Neuron (in vitro differentiated cells): ENCODE measurements around the gene GIMAP2.
"Not testable (repeated sequence)": the region's sequence is repeated elsewhere in the genome, so short reads cannot be mapped to it uniquely, and the experiment has no call there.

Source experiments
- H2AFZ ChIP-seq: one replicate; pipeline ENCODE4 v1.6.1; 2013; ENCODE audit warnings: low read depth, mild to moderate bottlenecking, inconsistent platforms, low read length, moderate library complexity
- H3K27me3 ChIP-seq: one replicate; pipeline ENCODE4 v1.6.1; 2013; ENCODE audit warnings: low read length; ENCODE audit not compliant: insufficient read depth
- H3K36me3 ChIP-seq: one replicate; pipeline ENCODE4 v1.6.1; 2013; ENCODE audit warnings: low read length; ENCODE audit not compliant: insufficient read depth
- H3K4me1 ChIP-seq: one replicate; pipeline ENCODE4 v1.6.1; 2013; ENCODE audit warnings: low read length; ENCODE audit not compliant: insufficient read depth
- H3K4me3 ChIP-seq: 2 replicates; pipeline ENCODE4 v1.5.1; 2013; ENCODE audit warnings: mild to moderate bottlenecking, low read length, moderate library complexity
- H3K9me3 ChIP-seq: one replicate; pipeline ENCODE4 v1.6.1; 2013; ENCODE audit warnings: low read length

GIMAP2 gene

DNA sequence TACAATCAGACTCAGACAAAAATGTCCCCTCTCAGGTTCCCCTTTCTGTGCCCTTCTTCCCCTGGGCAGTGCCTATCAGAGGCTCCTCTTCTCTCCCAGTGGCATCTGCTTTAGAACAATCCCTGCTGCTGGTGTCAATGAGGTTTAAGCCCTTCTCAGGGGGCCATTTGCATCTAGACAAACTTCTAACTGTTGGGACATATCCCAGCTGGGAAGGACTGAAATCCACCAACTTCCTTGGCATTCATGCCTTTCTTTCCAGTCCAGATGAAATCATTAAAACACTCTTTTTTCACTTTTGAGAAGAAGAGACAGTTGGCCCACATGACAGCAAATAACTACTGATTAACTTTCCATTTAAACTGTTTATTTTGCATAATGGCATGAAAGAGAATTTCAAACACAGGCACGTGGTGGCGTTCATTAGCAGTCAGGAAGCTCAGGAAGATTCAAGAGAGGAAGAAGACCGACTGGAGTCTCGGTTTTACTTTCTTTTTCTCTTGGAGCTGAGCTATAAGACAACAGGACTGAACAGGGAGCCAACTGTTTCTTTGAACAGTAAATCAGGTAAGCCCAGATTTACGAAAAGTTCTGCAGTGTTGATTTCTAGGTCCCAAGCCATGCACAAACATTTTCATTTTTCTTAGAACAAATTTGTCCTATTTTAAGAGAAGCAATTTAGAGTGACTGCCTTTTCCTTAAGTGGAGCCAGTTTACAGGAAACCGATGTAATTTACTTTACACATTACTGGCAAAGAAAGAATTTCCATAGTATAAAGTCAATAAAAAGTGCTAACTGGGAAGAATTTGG, at the start of gene GIMAP2:
Gene GIMAP2 (plus strand): TSS at position 488 of the 811 bp plus-strand sequence. CDS start 1,354 bp downstream, outside the sequence.
- H3K4me3 ChIP-seq: no peak within 1 kb of the TSS
- no peaks in the 10 kb centered on the region for H3K4me1 ChIP-seq

DNA sequence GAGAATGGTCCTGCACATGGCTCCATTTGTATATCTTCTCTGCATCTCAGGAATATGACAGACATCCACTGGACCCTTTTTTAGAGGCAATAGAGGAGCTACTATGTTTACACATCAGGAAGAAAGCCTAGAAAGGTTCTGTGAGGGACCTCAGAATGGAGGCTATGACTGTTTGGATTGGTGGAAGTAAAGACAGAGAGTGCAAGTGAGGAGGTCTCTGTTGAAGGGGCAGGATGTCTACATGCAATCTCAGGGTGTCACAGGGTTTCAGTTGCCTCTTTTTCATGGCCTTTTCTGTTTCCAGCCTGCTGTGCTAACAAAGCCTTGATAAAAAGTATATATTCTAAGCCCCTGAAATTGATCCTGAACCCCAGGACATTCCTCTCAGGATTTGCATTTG, 43.7 kb upstream of the GIMAP2 start:
- H3K4me3 ChIP-seq: no peak overlapping the region
- no peaks in the 10 kb centered on the region for H3K4me1 ChIP-seq
- no peaks in the 10 kb centered on the region for H3K27me3 ChIP-seq
- no peak overlapping the region for H2AFZ ChIP-seq
- H3K36me3 ChIP-seq: no peaks in the 10 kb centered on the region
- H3K9me3 ChIP-seq: no peaks in the 10 kb centered on the region

More for the DNA sequence above, at the start of gene GIMAP2:
- Histone ChIP-seq H3K36me3 (no peaks in the 10 kb centered on the region), H2AFZ (peak within 1 kb of the TSS; percentile 34), H3K27me3 (no peaks in the 10 kb centered on the region), H3K9me3 (no peaks in the 10 kb centered on the region)

DNA sequence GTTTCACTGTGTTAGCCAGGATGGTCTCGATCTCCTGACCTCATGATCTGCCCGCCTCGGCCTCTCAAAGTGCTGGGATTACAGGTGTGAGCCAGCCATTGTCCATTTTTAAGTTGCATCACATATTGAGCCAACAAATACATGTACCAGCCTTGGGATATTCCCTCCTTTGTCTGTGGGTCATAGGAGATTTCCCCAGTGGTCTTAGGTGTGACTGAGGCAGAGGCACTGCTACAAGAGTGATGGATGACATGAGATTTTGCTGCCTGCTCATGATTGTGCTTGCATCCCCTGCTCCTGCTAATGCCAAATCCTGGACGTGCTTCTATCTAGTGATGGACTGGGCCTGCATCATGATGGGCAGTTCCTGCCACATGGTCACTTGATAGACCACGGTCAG, 42.6 kb upstream of the GIMAP2 start:
- no peak overlapping the region for H2AFZ ChIP-seq
- H3K27me3 ChIP-seq: no peaks in the 10 kb centered on the region
- H3K4me1 ChIP-seq: no peaks in the 10 kb centered on the region
- H3K4me3 ChIP-seq: no peak overlapping the region
- no peaks in the 10 kb centered on the region for H3K36me3 ChIP-seq
- no peaks in the 10 kb centered on the region for H3K9me3 ChIP-seq

DNA sequence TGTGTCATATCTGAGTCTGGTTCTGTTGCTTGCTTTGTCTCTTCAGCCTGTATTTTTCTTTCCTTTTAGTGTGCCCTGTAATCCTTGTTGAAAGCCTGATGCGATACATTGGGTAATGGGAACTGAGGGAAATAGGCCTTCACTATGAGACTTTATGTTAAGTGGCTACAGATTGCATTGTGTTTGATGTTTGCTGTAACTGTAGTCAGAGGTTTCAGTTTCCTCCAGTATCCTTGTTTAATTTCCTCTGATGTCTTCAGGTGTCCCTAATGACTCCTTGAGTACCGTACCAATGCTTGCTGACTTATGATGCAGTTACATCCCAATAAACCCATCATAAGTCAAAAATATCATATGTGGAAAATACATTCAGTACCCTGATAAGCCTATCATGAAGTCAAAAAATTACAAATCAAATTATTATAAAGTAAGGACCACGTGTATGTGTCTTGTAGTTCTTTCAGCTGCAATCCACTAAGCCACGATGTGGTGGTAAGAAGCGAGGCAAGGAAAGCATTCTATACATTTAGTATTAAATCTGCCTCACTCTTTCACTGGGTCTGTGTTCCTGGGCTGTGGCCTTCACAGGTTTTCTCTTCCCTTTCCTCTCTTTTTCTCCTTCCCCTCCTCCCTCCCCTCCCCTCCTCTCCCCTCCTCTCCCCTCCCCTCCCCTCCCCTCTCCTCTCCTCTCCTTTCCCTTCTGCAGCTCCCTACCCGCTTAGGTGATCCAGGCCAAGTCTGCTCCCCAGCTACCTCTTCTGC, 40.1 kb upstream of the GIMAP2 start:
- Histone ChIP-seq H3K36me3 (no peaks in the 10 kb centered on the region), H2AFZ (no peak overlapping the region), H3K9me3 (no peaks in the 10 kb centered on the region), H3K4me1 (no peaks in the 10 kb centered on the region), H3K27me3 (no peaks in the 10 kb centered on the region), H3K4me3 (no peak overlapping the region)

DNA sequence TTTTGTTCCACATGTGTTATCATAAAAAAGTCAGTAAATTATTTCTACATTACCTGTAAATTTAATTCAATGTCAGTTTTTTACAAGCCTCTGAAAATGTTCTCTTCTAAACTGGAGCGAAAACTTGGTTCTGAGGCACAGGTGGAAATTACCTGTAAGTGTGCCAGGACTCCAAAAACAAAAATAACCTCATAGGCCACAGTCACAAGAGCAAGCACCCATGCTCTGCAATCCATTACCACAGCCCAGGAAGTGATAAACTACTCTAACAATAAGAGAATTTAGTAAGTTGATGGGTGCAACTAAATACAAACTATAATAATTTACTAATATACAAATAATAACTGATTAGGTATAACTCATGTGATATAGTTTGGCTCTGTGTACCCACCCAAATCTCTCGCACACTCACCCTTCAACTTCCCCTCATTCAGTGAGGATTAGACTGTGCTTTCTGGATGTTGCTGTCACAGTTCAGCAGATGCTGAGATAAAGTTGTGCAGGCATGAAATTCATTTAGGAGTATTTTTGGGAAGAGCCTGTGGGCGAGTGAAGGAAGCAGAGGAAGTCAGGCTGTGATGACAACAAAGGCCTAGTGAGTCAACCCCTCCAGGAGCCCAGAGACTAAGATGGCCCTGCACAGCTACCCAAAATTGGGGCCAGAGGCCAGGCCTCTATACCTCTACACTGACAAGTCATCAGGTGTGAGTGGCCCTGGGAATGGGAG, 37.0 kb upstream of the GIMAP2 start:
- H2AFZ ChIP-seq: no peak overlapping the region
- no peaks in the 10 kb centered on the region for H3K4me1 ChIP-seq
- no peaks in the 10 kb centered on the region for H3K27me3 ChIP-seq
- no peaks in the 10 kb centered on the region for H3K36me3 ChIP-seq
- H3K4me3 ChIP-seq: no peak overlapping the region
- no peaks in the 10 kb centered on the region for H3K9me3 ChIP-seq

DNA sequence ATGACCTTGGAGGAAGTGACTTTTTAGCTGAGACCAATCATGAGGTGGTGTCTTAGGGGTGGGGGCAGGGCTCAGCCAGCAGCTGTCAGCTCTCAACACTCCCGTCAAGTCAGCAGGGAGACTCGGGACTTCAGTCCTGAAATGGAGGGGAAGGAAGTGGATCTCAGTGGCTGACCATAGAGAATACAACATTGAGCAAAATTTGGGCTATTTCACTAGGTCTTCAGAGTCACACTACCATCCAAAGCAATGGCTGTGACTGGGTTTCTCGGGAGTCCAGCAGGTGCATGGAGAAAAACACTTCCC, 36.5 kb upstream of the GIMAP2 start:
- Histone ChIP-seq H3K4me3 (no peak overlapping the region), H3K9me3 (no peaks in the 10 kb centered on the region), H3K4me1 (no peaks in the 10 kb centered on the region), H2AFZ (no peak overlapping the region), H3K27me3 (no peaks in the 10 kb centered on the region), H3K36me3 (no peaks in the 10 kb centered on the region)

DNA sequence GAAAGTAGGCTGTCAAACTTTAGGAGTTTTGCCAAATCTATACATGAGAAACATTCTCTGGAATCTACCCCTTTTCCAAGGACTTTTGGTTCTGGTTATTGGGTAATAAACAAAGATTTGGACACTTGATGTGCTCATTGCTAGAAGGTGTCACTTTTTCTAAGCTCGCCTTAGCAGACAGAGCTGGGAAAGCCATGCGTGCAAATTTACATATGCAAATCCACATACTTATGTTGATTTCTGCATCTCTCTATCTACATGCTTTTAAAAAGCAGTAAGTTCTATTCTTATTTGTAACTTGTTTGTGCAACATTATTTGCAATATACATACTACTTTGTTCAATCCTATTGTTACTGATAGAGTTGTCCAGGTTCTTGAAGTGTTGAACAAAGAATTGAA, 30.8 kb upstream of the GIMAP2 start:
- Histone ChIP-seq H3K4me3 (no peak overlapping the region), H3K27me3 (no peaks in the 10 kb centered on the region), H2AFZ (no peak overlapping the region), H3K36me3 (no peaks in the 10 kb centered on the region), H3K4me1 (no peaks in the 10 kb centered on the region), H3K9me3 (no peaks in the 10 kb centered on the region)

DNA sequence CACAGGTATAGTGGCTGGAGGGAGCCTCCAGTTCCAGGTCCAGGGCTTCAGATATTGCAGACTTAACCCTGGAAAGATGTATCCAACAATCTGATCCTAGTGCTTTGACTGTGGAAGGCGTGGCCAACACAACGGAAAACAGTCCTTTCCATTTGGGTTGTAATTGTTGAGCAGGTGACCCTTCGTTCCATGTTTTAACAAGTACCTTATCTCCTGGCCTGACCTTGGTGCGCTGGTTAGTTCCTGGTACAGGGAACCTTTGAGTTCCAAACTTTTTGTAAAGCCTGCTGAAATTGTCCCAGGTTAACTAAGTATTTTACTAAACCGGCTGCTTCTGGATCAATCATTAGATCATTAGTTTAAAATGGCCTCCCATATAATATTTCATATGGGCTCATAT, 29.5 kb upstream of the GIMAP2 start:
- Histone ChIP-seq H3K36me3 (no peaks in the 10 kb centered on the region), H3K9me3 (no peaks in the 10 kb centered on the region), H3K4me1 (no peaks in the 10 kb centered on the region), H3K27me3 (no peaks in the 10 kb centered on the region), H2AFZ (no peak overlapping the region), H3K4me3 (no peak overlapping the region)

DNA sequence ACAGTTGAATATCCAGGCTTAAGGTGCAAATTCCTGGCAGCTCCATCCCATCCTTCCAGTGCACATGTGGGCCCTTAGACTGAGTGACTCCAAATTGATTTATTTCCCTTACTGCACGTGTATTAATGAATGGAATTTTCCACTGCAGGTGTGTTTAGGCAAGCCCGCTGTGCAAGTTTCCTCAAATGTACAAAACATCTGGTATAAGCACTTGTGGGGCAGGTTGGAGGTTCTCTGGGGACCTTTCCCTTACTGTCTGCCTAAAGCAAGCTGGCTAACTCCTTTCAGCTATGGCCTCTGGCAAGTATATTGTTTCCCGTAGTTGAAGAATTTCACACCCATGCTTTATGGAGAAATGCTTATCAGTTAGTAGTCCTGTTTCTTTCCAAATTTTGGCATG, 28.0 kb upstream of the GIMAP2 start:
- H3K4me3 ChIP-seq: no peak overlapping the region
- no peaks in the 10 kb centered on the region for H3K4me1 ChIP-seq
- H2AFZ ChIP-seq: no peak overlapping the region
- no peaks in the 10 kb centered on the region for H3K27me3 ChIP-seq
- H3K9me3 ChIP-seq: no peaks in the 10 kb centered on the region
- H3K36me3 ChIP-seq: no peaks in the 10 kb centered on the region

DNA sequence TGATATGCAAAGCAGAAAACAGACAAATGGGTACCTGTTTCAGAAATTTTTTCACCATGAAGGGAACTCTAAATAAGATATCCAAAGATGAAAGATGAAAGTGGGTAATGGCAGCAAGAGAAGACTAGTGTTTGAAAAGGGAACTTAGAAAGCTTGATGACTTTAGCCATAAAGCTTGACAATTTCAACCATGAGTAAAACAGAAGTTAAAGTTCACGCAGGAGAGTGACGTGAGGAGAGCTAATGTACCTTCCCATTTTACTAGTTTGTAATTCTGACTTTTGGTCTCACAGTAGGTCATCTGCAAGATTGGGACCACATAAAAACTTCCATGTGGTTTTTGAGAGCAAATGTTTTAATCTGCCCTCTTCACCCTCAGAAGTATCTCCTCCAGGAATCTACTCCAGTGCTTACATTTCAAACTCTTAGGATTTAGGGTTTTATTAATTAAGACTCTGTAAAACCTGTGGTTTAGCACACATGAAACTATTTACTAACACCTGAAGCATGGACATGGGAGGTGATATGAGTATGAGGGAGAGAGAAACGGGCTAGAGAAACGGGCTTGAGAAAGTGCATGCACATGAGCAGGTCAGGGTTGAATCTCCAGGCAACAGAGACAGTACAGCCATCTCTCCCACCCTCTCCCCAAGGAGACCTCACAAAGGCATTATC, 24.4 kb upstream of the GIMAP2 start:
- no peaks in the 10 kb centered on the region for H3K9me3 ChIP-seq
- H3K4me3 ChIP-seq: no peak overlapping the region
- no peaks in the 10 kb centered on the region for H3K27me3 ChIP-seq
- H2AFZ ChIP-seq: no peak overlapping the region
- H3K4me1 ChIP-seq: no peaks in the 10 kb centered on the region
- no peaks in the 10 kb centered on the region for H3K36me3 ChIP-seq

DNA sequence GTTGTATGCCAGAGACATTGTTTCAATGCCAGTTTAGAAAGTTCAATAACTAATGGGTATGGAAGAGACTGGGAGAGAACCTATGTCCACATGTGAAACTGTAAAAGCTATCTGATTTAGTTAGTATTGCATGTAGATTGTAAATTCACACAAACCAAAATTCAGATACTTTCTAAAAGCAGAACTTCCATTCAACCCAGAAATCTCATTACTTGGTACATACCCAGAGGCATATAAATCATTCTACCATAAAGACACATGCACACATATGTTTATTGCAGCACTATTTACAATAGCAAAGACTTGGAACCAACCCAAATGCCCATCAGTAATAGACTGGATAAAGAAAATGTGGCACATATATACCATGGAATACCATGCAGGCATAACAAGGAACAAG, 22.7 kb upstream of the GIMAP2 start:
- H2AFZ ChIP-seq, H3K36me3 ChIP-seq, H3K4me3 ChIP-seq, H3K27me3 ChIP-seq, H3K9me3 ChIP-seq, H3K4me1 ChIP-seq: not testable (repeated sequence)

DNA sequence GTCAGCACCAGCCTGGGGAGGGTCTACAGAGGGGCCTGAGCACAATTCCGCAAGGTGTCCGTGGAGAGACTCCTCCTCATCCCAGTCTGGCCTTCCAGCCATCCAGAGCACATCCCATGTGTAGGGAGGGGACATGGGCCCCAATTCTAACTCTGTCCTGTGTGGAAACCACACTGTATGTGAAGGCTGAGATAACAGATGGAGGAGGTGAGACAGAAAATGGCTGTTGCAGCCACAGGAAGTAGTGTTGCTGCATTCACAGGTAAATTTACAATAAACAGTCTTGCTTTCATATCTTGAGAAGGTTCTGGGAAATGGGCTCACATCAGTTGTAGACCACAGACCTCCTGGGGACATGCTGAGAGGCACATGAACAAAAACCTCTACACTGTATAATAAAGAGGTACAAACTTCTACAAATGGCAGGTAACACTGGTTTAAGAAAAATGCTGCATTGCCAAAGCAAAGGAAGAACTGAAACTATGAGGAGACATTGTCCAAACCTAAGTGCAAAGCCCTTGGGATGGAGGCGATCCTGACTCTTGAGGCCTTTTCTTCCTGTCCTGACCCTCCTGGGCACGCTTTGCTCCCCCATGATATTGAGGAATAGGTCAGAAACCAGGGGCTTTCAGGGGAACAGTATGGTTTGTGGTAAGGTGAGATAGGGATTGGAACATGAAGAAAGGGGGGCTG, 21.6 kb upstream of the GIMAP2 start:
- no peaks in the 10 kb centered on the region for H3K27me3 ChIP-seq
- H3K4me3 ChIP-seq: no peak overlapping the region
- H3K36me3 ChIP-seq: no peaks in the 10 kb centered on the region
- no peak overlapping the region for H2AFZ ChIP-seq
- no peaks in the 10 kb centered on the region for H3K9me3 ChIP-seq
- no peaks in the 10 kb centered on the region for H3K4me1 ChIP-seq
